GM12875 (cell line): ENCODE data around the gene EHD4.

Experiments
- H3K4me3 ChIP-seq: one replicate; pipeline ENCODE4 v1.5.1; 2011; ENCODE audit warnings: low read depth, low read length, control low read depth
- TF ChIP-seq, protein P1 (sequence below): IDR thresholded peaks from 2 replicates; pipeline ENCODE4 v1.5.1; 2011; ENCODE audit warnings: low read depth, mild to moderate bottlenecking, control low read depth, inconsistent platforms, low read length, moderate library complexity, borderline replicate concordance; ENCODE audit not compliant: insufficient read depth

Gene EHD4

DNA sequence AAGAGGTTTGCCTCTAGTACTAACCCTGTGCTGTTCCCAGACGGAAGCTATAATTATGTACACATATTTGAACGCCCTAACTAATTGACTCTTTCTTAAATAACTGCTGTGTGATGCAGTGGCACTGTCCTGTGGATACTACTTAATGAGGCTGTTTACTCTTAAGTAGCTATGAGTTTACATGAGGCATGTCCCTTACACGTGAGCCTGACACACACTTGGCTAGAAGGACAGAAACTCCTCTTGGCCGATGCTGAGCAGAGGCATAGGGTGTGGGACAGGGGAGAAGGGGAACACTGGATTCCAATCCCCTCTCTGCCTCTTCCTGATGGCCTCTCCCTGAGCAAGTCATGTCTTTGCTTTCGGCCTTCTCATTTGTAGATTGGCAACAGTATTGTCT, 21.9 kb downstream of the EHD4 start:
- TF ChIP-seq, protein P1, sequence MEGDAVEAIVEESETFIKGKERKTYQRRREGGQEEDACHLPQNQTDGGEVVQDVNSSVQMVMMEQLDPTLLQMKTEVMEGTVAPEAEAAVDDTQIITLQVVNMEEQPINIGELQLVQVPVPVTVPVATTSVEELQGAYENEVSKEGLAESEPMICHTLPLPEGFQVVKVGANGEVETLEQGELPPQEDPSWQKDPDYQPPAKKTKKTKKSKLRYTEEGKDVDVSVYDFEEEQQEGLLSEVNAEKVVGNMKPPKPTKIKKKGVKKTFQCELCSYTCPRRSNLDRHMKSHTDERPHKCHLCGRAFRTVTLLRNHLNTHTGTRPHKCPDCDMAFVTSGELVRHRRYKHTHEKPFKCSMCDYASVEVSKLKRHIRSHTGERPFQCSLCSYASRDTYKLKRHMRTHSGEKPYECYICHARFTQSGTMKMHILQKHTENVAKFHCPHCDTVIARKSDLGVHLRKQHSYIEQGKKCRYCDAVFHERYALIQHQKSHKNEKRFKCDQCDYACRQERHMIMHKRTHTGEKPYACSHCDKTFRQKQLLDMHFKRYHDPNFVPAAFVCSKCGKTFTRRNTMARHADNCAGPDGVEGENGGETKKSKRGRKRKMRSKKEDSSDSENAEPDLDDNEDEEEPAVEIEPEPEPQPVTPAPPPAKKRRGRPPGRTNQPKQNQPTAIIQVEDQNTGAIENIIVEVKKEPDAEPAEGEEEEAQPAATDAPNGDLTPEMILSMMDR = no peak
- no peak overlapping the region for H3K4me3 ChIP-seq

DNA sequence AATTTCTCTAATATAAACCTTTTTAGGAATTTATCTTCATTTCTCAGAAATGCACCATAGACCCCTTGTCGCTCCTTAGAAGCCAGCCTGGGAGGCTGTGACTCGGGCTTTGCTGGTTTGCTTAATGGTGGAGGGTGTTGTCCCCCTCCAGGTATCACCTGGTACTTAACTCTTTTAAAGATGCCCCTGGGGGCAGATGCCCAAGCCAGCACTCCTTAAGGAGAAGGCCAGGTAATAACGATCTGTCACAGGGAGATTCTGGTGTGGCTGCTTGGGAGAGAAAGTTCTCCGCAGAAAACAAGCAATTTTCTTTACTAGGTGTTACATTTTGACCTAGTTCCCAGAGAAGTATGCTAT, 22.3 kb downstream of the EHD4 start:
- no peak overlapping the region for H3K4me3 ChIP-seq
- TF ChIP-seq, protein P1 = no peak

DNA sequence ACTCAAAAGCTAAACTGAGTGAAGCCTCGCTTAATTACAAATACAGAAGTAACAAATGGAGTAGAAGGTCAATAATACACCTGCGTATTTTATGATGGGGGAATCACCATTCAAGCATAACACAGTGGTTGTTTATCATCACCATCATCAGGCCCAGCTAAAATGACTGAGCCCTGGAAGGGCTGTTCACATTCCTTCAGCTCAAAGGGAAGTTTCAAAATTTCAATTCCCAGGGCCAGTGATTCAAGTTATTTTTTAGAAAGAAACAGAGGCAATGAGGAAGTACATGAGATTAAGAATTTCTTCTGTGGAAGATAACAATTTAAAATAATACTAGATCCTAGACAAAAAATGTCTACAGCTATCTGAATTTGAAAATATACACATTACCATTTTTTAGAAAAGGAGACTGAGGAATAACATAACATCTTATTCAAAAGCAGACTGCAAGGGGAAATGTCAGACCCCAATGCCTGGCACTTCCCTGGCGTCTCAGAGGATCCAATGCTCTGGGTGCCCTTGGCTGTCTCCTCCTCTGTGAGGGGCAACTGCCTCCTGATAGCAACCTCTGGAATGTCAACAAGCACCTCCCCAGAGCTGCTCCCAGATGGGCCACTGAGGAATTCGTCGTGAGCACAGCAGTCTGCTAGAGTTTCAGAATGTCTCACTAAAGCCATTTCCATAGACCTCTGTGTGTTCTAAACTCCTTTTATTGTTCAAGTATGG, 22.8 kb downstream of the EHD4 start:
- TF ChIP-seq, protein P1 = no peak
- H3K4me3 ChIP-seq = no peak overlapping the region

- no peak overlapping the region for H3K4me3 ChIP-seq
Measured at GRCh38 chr15:41948490-41948889, 23.9 kb downstream of the EHD4 start.

DNA sequence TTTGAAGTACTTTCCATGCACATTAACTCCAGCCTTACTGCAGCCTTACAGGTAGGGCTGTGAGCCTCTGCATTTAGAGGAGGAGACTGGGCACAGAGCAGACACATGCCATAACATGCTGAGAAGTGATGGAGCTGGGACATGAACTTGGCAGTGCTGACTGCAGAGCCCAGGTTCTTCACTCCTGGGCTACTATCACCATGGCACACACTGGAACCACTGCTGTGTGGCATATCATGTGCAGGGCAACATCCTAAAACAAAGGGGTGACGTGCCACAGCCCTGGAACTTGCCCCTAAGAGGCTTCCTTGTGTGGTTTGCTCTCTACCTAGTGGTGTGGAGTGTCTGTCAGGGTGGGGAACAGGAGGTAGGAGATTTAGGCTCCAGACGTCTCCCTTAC, 25.4 kb downstream of the EHD4 start:
- TF ChIP-seq, protein P1 = no peak
- H3K4me3 ChIP-seq = no peak overlapping the region

More at GRCh38 chr15:41948490-41948889, 23.9 kb downstream of the EHD4 start:
- TF ChIP-seq, protein P1 = no peak

GRCh38 chr15:41945731-41946130, 26.6 kb downstream of the EHD4 start:
- no peak overlapping the region for H3K4me3 ChIP-seq
- TF ChIP-seq, protein P1 = no peak

GRCh38 chr15:41945221-41945620, 27.1 kb downstream of the EHD4 start:
- TF ChIP-seq, protein P1 = no peak
- no peak overlapping the region for H3K4me3 ChIP-seq
